HG03439 (cell line): Measurements from ENCODE around the gene KIFBP.
"Not testable (repeated sequence)": the region's sequence is repeated elsewhere in the genome, so short reads cannot be mapped to it uniquely, and the experiment has no call there.

Source experiments
- ATAC-seq: cut with Tn5 transposase; IDR thresholded peaks from one replicate; pipeline ENCODE4 v1.9.1; 2021; ENCODE audit warnings: mild to moderate bottlenecking, moderate library complexity; ENCODE audit not compliant: unreplicated experiment

The KIFBP gene

DNA sequence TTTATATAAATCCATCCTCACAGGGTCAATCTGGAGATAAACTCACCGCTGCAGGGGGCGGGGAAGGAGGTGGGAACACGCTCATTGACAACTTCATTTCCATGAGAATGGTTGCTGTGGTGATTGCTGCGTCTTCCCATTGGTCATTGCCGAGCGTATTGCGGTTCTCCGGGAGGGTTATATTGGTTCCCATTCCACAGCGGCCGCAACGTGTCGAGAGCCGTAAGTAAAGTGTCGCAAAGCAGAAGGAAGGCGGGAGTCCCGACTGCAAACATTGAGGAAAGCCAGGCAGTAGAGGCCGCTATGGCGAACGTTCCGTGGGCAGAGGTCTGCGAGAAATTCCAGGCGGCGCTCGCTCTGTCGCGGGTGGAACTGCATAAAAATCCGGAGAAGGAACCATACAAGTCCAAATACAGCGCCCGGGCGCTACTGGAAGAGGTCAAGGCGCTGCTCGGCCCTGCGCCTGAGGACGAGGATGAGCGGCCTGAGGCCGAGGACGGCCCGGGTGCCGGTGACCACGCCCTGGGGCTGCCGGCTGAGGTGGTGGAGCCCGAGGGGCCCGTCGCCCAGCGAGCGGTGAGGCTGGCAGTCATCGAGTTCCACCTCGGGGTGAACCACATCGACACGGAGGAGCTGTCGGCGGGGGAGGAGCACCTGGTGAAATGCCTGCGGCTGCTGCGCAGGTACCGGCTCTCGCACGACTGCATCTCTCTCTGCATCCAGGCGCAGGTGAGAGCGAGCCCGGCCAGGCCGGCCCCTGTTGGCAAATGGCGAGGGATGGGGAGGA lies at the start of gene KIFBP:
TSS of gene KIFBP (plus strand) at position 274 of the 787 bp plus-strand sequence. CDS start at position 304, 30 bp downstream.
- ATAC-seq: peak; percentile 76

DNA sequence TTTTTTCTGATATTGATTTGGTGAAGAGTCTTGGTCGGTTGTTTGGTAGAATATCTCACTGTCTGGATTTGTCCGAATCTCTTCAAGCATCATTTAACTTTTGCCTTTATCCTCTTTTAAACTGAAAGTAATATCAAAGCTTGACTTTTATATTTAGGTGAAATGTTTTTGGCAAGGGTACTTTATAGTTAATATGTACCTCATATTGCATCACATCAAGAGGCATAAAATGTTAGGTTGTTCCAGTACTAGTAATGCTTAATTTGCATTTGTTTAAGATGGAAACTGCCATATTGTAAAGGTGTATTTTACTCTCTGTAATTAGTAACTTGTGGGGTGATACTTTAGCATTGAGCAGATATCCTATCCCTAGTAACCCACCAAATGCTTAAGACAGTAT lies 49.7 kb upstream of the KIFBP start:
- no peak for ATAC-seq

DNA sequence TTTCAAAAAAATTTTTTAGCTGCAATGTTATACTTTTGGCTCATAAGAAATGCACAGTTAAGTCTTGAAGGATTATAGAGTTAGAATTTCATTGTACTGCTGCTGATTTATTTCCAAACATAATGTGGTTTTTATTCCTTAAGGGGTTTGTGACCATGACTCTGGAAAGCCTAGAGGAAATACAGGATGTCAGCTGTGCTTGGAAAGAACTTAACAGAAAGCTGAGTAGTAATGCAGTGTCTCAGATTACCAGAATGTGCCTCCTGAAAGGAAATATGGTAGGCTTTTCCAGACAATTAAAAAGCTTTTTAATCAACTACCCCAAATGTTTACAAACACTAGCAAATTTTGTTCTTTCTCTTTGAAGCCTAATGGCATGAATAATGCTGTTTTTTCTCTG lies 47.7 kb upstream of the KIFBP start:
- not testable (repeated sequence) for ATAC-seq

DNA sequence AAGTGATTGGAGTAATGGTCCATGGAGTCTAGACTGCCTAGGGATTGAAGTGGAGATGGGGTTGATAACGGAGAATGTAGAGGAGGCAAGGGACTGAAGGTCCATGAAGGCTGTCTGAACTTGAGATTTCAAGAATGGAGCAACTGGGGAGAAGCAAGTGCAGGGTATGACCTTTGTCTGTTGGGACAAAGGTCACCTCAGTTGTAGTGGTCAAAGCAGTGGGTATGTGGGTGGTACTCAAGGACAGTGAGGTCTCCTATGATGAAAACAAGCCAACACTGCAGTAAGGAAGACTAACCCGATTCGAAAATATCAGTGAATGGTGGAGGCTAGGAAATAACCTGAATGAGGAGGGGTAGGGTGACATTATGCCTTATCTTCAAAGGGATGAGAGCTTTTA lies 38.0 kb upstream of the KIFBP start:
- no peak for ATAC-seq

GRCh38 chr10:68954904-68955303 lies 33.7 kb upstream of the KIFBP start:
- no peak for ATAC-seq

GRCh38 chr10:68955355-68955831 lies 33.2 kb upstream of the KIFBP start:
- peak; percentile 9 for ATAC-seq

DNA sequence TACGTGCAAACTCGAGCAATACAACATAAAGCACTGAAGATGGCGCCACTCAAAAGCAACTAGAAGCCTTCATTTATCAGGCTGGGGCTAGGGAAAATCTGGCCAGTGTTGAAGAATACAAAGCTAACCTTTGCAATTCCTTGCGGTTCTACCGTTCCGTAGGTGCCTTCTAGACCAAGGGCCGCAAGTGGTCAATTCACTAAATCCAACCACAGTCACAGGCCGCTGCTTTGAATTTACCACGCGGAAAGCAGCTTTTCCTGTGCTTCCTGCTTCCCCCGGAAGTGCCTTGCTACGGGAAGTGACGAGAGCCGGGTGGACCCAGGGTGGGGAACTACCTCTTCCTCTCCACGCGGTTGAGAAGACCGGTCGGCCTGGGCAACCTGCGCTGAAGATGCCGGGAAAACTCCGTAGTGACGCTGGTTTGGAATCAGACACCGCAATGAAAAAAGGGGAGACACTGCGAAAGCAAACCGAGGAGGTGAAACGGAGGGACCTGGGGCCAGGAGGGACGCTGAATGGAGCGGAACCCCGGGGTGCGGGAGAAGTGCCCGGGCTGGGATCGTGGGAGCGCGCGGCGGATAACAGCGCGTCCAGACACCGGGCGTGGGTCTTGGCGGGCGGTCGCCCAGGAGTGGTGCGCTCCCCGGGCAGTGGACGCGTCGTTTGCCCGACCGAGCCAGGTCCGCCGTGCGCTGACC lies 32.6 kb upstream of the KIFBP start, which contains the start of gene DDX21:
TSS of gene DDX21 (plus strand) at position 339 of the 701 bp plus-strand sequence. CDS start at position 395, 56 bp downstream.
- peak; percentile 80 for ATAC-seq

DNA sequence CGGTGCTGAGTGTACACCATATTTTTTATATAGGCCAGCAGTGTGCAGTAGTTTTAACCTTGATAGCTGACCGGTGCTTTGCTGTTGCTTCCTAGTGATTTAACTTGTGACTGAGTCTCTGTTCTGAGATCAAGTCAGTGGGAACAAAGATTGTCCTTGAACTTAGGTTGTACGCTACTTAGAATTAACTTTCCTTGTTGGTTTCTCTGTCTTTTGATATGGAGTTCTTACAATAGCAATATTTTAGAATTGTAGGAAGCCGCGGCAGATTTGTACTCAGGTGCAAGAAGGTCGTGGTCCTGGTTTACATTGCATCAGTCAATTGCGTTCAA lies 31.4 kb upstream of the KIFBP start:
- ATAC-seq: no peak

- no peak for ATAC-seq
Observed at GRCh38 chr10:68957654-68958053, 30.9 kb upstream of the KIFBP start.

DNA sequence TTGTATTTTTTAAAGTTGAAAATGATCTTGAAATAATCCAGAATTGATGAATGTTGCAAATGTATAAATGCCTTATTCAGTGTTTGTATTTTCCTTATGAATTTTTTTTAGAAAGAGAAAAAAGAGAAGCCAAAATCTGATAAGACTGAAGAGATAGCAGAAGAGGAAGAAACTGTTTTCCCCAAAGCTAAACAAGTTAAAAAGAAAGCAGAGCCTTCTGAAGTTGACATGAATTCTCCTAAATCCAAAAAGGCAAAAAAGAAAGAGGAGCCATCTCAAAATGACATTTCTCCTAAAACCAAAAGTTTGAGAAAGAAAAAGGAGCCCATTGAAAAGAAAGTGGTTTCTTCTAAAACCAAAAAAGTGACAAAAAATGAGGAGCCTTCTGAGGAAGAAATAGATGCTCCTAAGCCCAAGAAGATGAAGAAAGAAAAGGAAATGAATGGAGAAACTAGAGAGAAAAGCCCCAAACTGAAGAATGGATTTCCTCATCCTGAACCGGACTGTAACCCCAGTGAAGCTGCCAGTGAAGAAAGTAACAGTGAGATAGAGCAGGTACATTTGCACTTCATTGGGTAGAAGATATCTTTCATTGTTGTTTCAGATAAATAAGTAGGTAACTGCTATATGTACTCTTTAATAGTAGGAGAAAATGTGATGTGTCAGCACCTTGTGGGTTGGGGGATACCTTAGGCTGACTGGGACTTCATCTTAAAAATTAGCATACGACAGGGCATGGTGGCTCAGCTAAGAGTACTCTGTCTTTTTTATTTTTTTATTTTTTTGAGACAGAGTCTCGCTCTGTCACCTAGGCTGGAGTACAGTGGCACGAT lies 28.7 kb upstream of the KIFBP start:
- ATAC-seq: no peak

DNA sequence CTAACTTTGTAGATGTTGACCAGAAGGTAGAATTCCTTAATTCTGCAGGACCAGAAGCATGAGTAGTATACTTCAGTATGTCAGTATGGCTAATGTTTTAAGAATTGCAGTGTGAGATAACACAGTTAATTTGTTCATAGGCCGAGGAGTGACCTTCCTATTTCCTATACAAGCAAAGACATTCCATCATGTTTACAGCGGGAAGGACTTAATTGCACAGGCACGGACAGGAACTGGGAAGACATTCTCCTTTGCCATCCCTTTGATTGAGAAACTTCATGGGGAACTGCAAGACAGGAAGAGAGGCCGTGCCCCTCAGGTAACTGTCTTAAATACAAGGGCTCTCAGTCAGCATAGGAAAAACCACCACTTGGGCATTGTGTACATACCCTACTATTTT lies 25.5 kb upstream of the KIFBP start:
- no peak for ATAC-seq

- ATAC-seq: no peak
Observed at GRCh38 chr10:68973975-68974374, 14.6 kb upstream of the KIFBP start.

- ATAC-seq: not testable (repeated sequence)
Observed at GRCh38 chr10:68975936-68976473, 12.6 kb upstream of the KIFBP start.

- not testable (repeated sequence) for ATAC-seq
Observed at GRCh38 chr10:68979738-68980137, 8.9 kb upstream of the KIFBP start.

- no peak for ATAC-seq
Observed at GRCh38 chr10:68981074-68981473, 7.5 kb upstream of the KIFBP start.

DNA sequence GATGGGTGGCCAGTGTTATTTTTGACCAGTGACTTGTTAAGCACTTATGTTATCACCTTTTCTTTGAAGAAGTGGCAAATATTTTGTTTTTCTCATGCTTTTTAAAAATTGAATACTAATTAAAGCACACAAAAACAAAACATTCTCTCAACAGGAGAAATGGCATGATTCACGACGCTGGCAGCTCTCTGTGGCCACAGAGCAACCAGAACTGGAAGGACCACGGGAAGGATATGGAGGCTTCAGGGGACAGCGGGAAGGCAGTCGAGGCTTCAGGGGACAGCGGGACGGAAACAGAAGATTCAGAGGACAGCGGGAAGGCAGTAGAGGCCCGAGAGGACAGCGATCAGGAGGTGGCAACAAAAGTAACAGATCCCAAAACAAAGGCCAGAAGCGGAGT lies 6.2 kb upstream of the KIFBP start:
- ATAC-seq: no peak

GRCh38 chr10:68987611-68988010 lies 992 bp upstream of the KIFBP start:
- ATAC-seq: no peak

DNA sequence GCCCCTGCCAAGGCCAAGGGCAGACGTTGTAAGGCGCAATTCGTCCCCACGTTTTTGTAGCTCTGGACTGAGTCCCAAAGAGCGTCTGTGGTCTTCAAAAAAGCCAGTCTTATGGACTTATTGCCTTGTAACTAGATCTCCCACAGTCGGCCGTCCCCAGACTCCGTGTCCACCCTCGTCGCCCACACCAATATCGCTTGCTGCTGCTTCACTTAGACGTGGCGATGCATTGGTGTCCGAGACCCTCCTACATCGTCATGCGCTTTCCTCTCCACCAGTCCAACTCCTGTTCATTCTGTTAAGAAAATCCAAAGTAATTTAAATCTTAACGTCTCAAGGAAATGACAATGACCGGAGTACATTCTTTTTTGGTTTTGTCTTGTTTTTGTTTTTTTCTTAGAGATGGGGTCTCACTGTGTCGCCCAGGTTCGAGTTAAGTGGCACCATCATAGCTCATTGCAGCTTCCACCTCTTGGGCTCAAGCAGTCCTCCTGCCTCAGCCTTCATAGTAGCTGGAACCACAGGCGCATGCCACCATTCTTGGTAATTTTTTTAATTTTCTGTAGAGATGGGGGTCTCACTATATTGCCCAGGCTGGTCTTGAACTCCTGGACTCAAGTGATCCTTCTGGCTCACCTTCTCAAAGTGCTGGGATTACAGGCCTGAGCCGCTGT lies 851 bp downstream of the KIFBP start:
- peak; percentile 7 for ATAC-seq

GRCh38 chr10:68992636-68993440 lies 4.2 kb downstream of the KIFBP start:
- no peak for ATAC-seq

DNA sequence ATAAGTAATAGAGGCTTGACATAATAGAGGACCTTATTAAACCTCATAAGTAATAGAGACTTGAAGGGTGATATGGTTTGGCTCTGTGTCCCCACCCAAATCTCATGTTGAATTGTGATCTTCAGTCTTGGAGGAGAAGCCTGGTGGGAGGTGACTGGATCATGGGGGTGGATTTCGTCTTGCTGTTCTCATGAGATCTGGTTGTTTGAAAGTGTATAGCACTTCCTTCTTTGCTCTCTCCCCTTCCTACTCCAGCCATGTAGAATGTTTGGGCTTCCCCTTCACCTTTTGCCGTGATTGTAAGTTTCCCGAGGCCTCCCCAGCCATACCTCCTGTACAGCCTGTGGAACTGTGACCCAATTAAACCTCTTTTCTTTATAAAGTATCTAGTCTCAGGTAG lies 8.6 kb downstream of the KIFBP start:
- ATAC-seq: no peak
